ENCODE measurements around the gene ACR.

ACR gene

GRCh38 chr22:50714631-50715179, 23.3 kb upstream of the ACR start:
- H3K36me3 ChIP-seq (ENCODE audit: insufficient read depth, insufficient read length, low read length) = peaks cover 23% of the 10 kb centered on the region
- peaks cover 10% of the 10 kb centered on the region for H3K27me3 ChIP-seq (ENCODE audit: insufficient read depth, insufficient read length)
- no peak overlapping the region for H3K9ac ChIP-seq (ENCODE audit: insufficient read length, low read depth)
- no peak for DNase-seq (ENCODE audit: low read depth, low spot score)
- H3K4me1 ChIP-seq (ENCODE audit: insufficient read depth, insufficient read length) = peaks cover 2% of the 10 kb centered on the region
- TF ChIP-seq SUZ12 (IDR thresholded peaks at IDR 0.05; ENCODE audit: extremely low read depth, insufficient read depth, insufficient read length) (no peak), ZNF274 (IDR thresholded peaks at IDR 0.05; ENCODE audit: low read depth, low read length) (no peak), YY1 (IDR thresholded peaks at IDR 0.05; ENCODE audit: insufficient read depth, insufficient read length) (no peak)
- H3K9me3 ChIP-seq (ENCODE audit: insufficient read depth, low read length) = no peaks in the 10 kb centered on the region
- no peak overlapping the region for H3K4me3 ChIP-seq (ENCODE audit: insufficient read length, low read depth)

- Histone ChIP-seq H3K36me3 (ENCODE audit: insufficient read depth, insufficient read length, low read length) (peaks cover 20% of the 10 kb centered on the region), H3K4me1 (ENCODE audit: insufficient read depth, insufficient read length) (peaks cover 2% of the 10 kb centered on the region)
Measured at GRCh38 chr22:50715250-50715649, 22.8 kb upstream of the ACR start.

GRCh38 chr22:50715776-50716175, 22.2 kb upstream of the ACR start:
- H3K36me3 ChIP-seq (ENCODE audit: insufficient read depth, insufficient read length, low read length) = peaks cover 17% of the 10 kb centered on the region
- no peak for DNase-seq (ENCODE audit: low read depth, low spot score)
- H3K4me3 ChIP-seq (ENCODE audit: insufficient read length, low read depth) = no peak overlapping the region
- no peak overlapping the region for H3K9ac ChIP-seq (ENCODE audit: insufficient read length, low read depth)
- H3K9me3 ChIP-seq (ENCODE audit: insufficient read depth, low read length) = no peaks in the 10 kb centered on the region
- H3K27me3 ChIP-seq (ENCODE audit: insufficient read depth, insufficient read length) = peaks cover 21% of the 10 kb centered on the region
- H3K4me1 ChIP-seq (ENCODE audit: insufficient read depth, insufficient read length) = peaks cover 2% of the 10 kb centered on the region
- TF ChIP-seq SUZ12 (IDR thresholded peaks at IDR 0.05; ENCODE audit: extremely low read depth, insufficient read depth, insufficient read length) (no peak), YY1 (IDR thresholded peaks at IDR 0.05; ENCODE audit: insufficient read depth, insufficient read length) (no peak), ZNF274 (IDR thresholded peaks at IDR 0.05; ENCODE audit: low read depth, low read length) (no peak)

More at GRCh38 chr22:50715250-50715649, 22.8 kb upstream of the ACR start:
- Histone ChIP-seq H3K4me3 (ENCODE audit: insufficient read length, low read depth) (no peak overlapping the region), H3K9me3 (ENCODE audit: insufficient read depth, low read length) (no peaks in the 10 kb centered on the region), H3K27me3 (ENCODE audit: insufficient read depth, insufficient read length) (peaks cover 16% of the 10 kb centered on the region), H3K9ac (ENCODE audit: insufficient read length, low read depth) (no peak overlapping the region)
- DNase-seq (ENCODE audit: low read depth, low spot score) = no peak
- TF ChIP-seq SUZ12 (IDR thresholded peaks at IDR 0.05; ENCODE audit: extremely low read depth, insufficient read depth, insufficient read length) = no peak
- no peak for TF ChIP-seq YY1 (IDR thresholded peaks at IDR 0.05; ENCODE audit: insufficient read depth, insufficient read length)
- TF ChIP-seq ZNF274 (IDR thresholded peaks at IDR 0.05; ENCODE audit: low read depth, low read length) = no peak

- no peak overlapping the region for H3K4me3 ChIP-seq (ENCODE audit: insufficient read length, low read depth)
- H3K9ac ChIP-seq (ENCODE audit: insufficient read length, low read depth) = no peak overlapping the region
- DNase-seq (ENCODE audit: low read depth, low spot score) = no peak
- peaks cover 12% of the 10 kb centered on the region for H3K36me3 ChIP-seq (ENCODE audit: insufficient read depth, insufficient read length, low read length)
- TF ChIP-seq ZNF274 (IDR thresholded peaks at IDR 0.05; ENCODE audit: low read depth, low read length) = no peak
- TF ChIP-seq YY1 (IDR thresholded peaks at IDR 0.05; ENCODE audit: insufficient read depth, insufficient read length) = no peak
- no peak for TF ChIP-seq SUZ12 (IDR thresholded peaks at IDR 0.05; ENCODE audit: extremely low read depth, insufficient read depth, insufficient read length)
- H3K4me1 ChIP-seq (ENCODE audit: insufficient read depth, insufficient read length) = peaks cover 2% of the 10 kb centered on the region
- H3K27me3 ChIP-seq (ENCODE audit: insufficient read depth, insufficient read length) = peaks cover 27% of the 10 kb centered on the region
- no peaks in the 10 kb centered on the region for H3K9me3 ChIP-seq (ENCODE audit: insufficient read depth, low read length)
Measured at GRCh38 chr22:50716290-50717024, 21.5 kb upstream of the ACR start.

GRCh38 chr22:50717709-50718351, 20.2 kb upstream of the ACR start:
- H3K36me3 ChIP-seq (ENCODE audit: insufficient read depth, insufficient read length, low read length) = peaks cover 19% of the 10 kb centered on the region
- TF ChIP-seq SUZ12 (IDR thresholded peaks at IDR 0.05; ENCODE audit: extremely low read depth, insufficient read depth, insufficient read length) = no peak
- TF ChIP-seq YY1 (IDR thresholded peaks at IDR 0.05; ENCODE audit: insufficient read depth, insufficient read length) = no peak
- TF ChIP-seq ZNF274 (IDR thresholded peaks at IDR 0.05; ENCODE audit: low read depth, low read length) = no peak
- no peaks in the 10 kb centered on the region for H3K4me1 ChIP-seq (ENCODE audit: insufficient read depth, insufficient read length)
- no peak overlapping the region for H3K4me3 ChIP-seq (ENCODE audit: insufficient read length, low read depth)
- no peak for DNase-seq (ENCODE audit: low read depth, low spot score)
- H3K27me3 ChIP-seq (ENCODE audit: insufficient read depth, insufficient read length) = peaks cover 31% of the 10 kb centered on the region
- no peaks in the 10 kb centered on the region for H3K9me3 ChIP-seq (ENCODE audit: insufficient read depth, low read length)
- no peak overlapping the region for H3K9ac ChIP-seq (ENCODE audit: insufficient read length, low read depth)

GRCh38 chr22:50718352-50718709, 19.7 kb upstream of the ACR start:
- no peaks in the 10 kb centered on the region for H3K4me1 ChIP-seq (ENCODE audit: insufficient read depth, insufficient read length)
- no peak for DNase-seq (ENCODE audit: low read depth, low spot score)
- no peak overlapping the region for H3K9ac ChIP-seq (ENCODE audit: insufficient read length, low read depth)
- no peak overlapping the region for H3K4me3 ChIP-seq (ENCODE audit: insufficient read length, low read depth)
- H3K27me3 ChIP-seq (ENCODE audit: insufficient read depth, insufficient read length) = peaks cover 31% of the 10 kb centered on the region
- TF ChIP-seq YY1 (IDR thresholded peaks at IDR 0.05; ENCODE audit: insufficient read depth, insufficient read length) (no peak), ZNF274 (IDR thresholded peaks at IDR 0.05; ENCODE audit: low read depth, low read length) (no peak), SUZ12 (IDR thresholded peaks at IDR 0.05; ENCODE audit: extremely low read depth, insufficient read depth, insufficient read length) (no peak)
- peaks cover 19% of the 10 kb centered on the region for H3K36me3 ChIP-seq (ENCODE audit: insufficient read depth, insufficient read length, low read length)
- H3K9me3 ChIP-seq (ENCODE audit: insufficient read depth, low read length) = no peaks in the 10 kb centered on the region

- H3K27me3 ChIP-seq (ENCODE audit: insufficient read depth, insufficient read length) = peaks cover 31% of the 10 kb centered on the region
- no peak overlapping the region for H3K4me3 ChIP-seq (ENCODE audit: insufficient read length, low read depth)
- no peaks in the 10 kb centered on the region for H3K9me3 ChIP-seq (ENCODE audit: insufficient read depth, low read length)
- no peak for DNase-seq (ENCODE audit: low read depth, low spot score)
- TF ChIP-seq SUZ12 (IDR thresholded peaks at IDR 0.05; ENCODE audit: extremely low read depth, insufficient read depth, insufficient read length) = no peak
- H3K4me1 ChIP-seq (ENCODE audit: insufficient read depth, insufficient read length) = no peaks in the 10 kb centered on the region
- H3K9ac ChIP-seq (ENCODE audit: insufficient read length, low read depth) = peak overlapping the region; percentile 50
- peaks cover 25% of the 10 kb centered on the region for H3K36me3 ChIP-seq (ENCODE audit: insufficient read depth, insufficient read length, low read length)
Measured at GRCh38 chr22:50719814-50720300, 18.1 kb upstream of the ACR start.

Measured in NT2/D1 (cell line).